Endothelial cell (in vitro differentiated cells): ENCODE measurements around the gene ADGRG6. TPM values are rescaled to one million over a fixed set of nuclear protein-coding genes. Genes with fewer than 3 reads are reported as not detected.

Experiments
- DNase-seq: peaks from one replicate; pipeline ENCODE4 v3.0.0; 2021; ENCODE audit warnings: low spot score
- H3K27ac Mint-ChIP-seq: one replicate; pipeline ENCODE4 v1.8.0; 2021; ENCODE audit warnings: mixed read lengths, inconsistent platforms; ENCODE audit not compliant: unreplicated experiment
- H3K27me3 Mint-ChIP-seq: one replicate; pipeline ENCODE4 v1.8.0; 2021; ENCODE audit warnings: mild to moderate bottlenecking, moderate library complexity, mixed read lengths, inconsistent platforms; ENCODE audit not compliant: unreplicated experiment
- H3K36me3 Mint-ChIP-seq: one replicate; pipeline ENCODE4 v1.8.0; 2021; ENCODE audit warnings: mild to moderate bottlenecking, low read depth, mixed read lengths, inconsistent platforms; ENCODE audit not compliant: unreplicated experiment
- H3K4me1 Mint-ChIP-seq: one replicate; pipeline ENCODE4 v1.8.0; 2021; ENCODE audit warnings: mild to moderate bottlenecking, mixed read lengths, inconsistent platforms; ENCODE audit not compliant: unreplicated experiment
- H3K4me3 Mint-ChIP-seq: one replicate; pipeline ENCODE4 v1.8.0; 2021; ENCODE audit warnings: mild to moderate bottlenecking, mixed read lengths, inconsistent platforms; ENCODE audit not compliant: unreplicated experiment
- H3K9me3 Mint-ChIP-seq: one replicate; pipeline ENCODE4 v1.8.0; 2021; ENCODE audit warnings: mixed read lengths, inconsistent platforms; ENCODE audit not compliant: unreplicated experiment
- CTCF ChIP-seq: fragments of 200-600 bp; sonication (generic); IDR thresholded peaks from one replicate; pipeline ENCODE4 v1.5.0; 2021; ENCODE audit warnings: antibody characterized with exemption; ENCODE audit not compliant: unreplicated experiment
- total RNA-seq: library from RNA; stranded (reverse); fragmentation: NEBNext Ultra II Directional; extraction: Animal tissue kit (Norgen Biotek cat#: 25700); gene quantifications from one replicate; pipeline ENCODE4 v1.2.1, GENCODE V29; 2021; ENCODE audit not compliant: unreplicated experiment

Gene ADGRG6
- total RNA-seq, 1 donor from 2014 or later, result 8.8 TPM

DNA sequence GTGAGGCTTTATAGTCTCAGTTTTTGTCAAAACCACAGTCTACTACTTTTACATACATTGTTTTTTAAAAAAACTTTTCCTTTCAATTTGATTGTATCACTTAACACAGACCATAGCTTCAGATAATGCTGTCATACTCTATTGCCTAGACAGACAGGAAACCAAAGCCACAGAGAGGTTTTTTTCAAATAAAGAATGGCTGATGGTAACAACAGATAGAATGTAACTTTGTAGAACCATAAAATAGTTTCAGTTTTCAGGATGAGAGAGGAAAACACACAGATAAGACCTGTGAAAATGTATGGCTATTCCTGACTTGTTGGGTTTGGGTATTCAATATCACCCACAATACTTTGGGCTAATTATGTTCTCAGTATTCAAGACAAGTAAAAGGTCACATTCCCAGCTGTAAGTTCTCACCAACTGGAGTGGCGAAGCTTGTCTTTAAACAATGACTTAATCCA is 94.0 kb downstream of the ADGRG6 start:
- no peak for DNase-seq
- H3K27ac Mint-ChIP-seq, result peak overlapping the region; percentile 86
- peaks cover 10% of the 10 kb centered on the region for H3K4me1 Mint-ChIP-seq
- no peak for TF ChIP-seq CTCF
- H3K4me3 Mint-ChIP-seq, result no peak overlapping the region
- H3K27me3 Mint-ChIP-seq, result no peaks in the 10 kb centered on the region
- no peaks in the 10 kb centered on the region for H3K9me3 Mint-ChIP-seq
- H3K36me3 Mint-ChIP-seq, result no peaks in the 10 kb centered on the region

GRCh38 chr6:142398353-142398752 is 96.5 kb downstream of the ADGRG6 start:
- Mint-ChIP-seq H3K9me3 (no peaks in the 10 kb centered on the region), H3K27me3 (no peaks in the 10 kb centered on the region), H3K4me3 (no peak overlapping the region), H3K27ac (no peak overlapping the region), H3K36me3 (no peaks in the 10 kb centered on the region), H3K4me1 (peaks cover 15% of the 10 kb centered on the region)
- TF ChIP-seq CTCF, result no peak
- DNase-seq, result no peak

DNA sequence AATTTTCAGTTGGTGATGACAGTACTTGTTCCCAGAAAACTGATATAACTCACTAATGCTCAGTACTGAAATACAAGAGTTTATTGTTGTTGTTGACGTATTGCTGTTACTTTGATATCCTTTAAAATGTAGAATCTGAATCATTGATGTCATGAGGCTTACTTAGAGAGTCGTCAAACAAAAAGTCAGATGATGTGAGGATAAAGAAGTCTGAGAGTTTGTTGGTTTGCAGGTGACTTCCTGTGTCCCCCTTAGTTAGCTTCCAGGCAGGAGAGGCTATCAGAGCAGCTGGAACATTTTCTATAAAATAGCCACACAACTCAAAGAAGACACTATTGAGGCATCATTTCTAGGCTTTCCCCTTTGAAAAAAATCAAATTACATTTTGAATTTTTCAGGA is 97.9 kb downstream of the ADGRG6 start:
- H3K4me1 Mint-ChIP-seq, result peaks cover 15% of the 10 kb centered on the region
- TF ChIP-seq CTCF, result no peak
- no peaks in the 10 kb centered on the region for H3K27me3 Mint-ChIP-seq
- no peak for DNase-seq
- no peak overlapping the region for H3K4me3 Mint-ChIP-seq
- H3K36me3 Mint-ChIP-seq, result no peaks in the 10 kb centered on the region
- no peak overlapping the region for H3K27ac Mint-ChIP-seq
- no peaks in the 10 kb centered on the region for H3K9me3 Mint-ChIP-seq

GRCh38 chr6:142400495-142400894 is 98.7 kb downstream of the ADGRG6 start:
- Mint-ChIP-seq H3K36me3 (no peaks in the 10 kb centered on the region), H3K9me3 (no peaks in the 10 kb centered on the region), H3K4me1 (peaks cover 15% of the 10 kb centered on the region), H3K27ac (no peak overlapping the region), H3K27me3 (no peaks in the 10 kb centered on the region), H3K4me3 (no peak overlapping the region)
- no peak for TF ChIP-seq CTCF
- no peak for DNase-seq

DNA sequence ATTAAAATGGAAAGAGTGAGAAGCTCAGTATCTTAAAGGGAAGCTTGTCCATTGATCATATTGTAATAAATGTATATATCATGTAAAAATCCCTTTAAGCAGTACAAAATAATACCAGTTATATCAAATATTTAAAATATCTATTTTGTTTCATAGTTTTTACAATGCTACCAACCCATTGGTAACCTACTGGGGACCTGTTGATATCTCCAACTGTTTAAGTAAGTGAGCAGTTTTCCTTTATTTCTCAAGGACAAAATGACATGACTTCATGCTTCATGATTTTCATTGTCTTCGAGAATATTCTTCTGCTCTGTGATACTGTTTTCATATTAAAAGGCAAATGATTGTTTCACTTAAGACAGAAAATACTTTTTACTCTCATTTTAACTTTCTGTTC is 100.0 kb downstream of the ADGRG6 start:
- no peak overlapping the region for H3K4me3 Mint-ChIP-seq
- DNase-seq, result no peak
- no peaks in the 10 kb centered on the region for H3K9me3 Mint-ChIP-seq
- no peaks in the 10 kb centered on the region for H3K36me3 Mint-ChIP-seq
- H3K27ac Mint-ChIP-seq, result no peak overlapping the region
- H3K4me1 Mint-ChIP-seq, result peaks cover 11% of the 10 kb centered on the region
- no peaks in the 10 kb centered on the region for H3K27me3 Mint-ChIP-seq
- TF ChIP-seq CTCF, result no peak
